ENCODE data around the gene HSPBAP1. TPM values are rescaled to one million over a fixed set of nuclear protein-coding genes. Genes with fewer than 3 reads are reported as not detected.

The HSPBAP1 gene
- total RNA-seq, 1 donor from 2014 or later = 20.6 TPM

DNA sequence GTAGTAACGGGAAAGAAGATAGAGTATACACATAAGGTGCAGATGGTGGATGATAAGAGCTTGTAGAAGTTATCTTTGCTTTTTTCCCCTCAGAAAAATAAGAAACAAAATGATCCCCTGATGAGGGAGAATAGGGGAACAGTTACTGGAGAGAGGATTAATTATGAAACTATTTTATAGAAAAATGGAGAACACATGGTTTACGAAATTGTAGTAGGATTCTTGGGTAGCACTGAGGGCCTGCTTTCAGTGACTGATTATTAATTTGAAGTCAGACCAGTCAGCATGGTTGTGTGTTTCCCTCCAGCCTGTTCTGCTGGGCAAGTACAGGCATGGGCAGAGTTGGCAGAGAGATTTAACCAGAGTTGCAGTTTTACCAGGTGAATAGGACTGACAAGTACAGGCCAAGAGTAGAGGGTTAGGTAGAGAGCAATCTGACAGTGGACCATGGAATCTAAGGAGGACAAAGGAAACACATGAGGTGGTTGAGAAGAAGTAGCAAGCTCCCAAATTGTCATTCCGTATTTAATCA, 7.1 kb upstream of the HSPBAP1 start:
- ChIA-PET POLR2A (no interaction called here), CTCF (no interaction called here)
- DNase-seq (no peak), ATAC-seq (ENCODE audit: low read depth) (no peak)
- TF ChIP-seq, protein P1, sequence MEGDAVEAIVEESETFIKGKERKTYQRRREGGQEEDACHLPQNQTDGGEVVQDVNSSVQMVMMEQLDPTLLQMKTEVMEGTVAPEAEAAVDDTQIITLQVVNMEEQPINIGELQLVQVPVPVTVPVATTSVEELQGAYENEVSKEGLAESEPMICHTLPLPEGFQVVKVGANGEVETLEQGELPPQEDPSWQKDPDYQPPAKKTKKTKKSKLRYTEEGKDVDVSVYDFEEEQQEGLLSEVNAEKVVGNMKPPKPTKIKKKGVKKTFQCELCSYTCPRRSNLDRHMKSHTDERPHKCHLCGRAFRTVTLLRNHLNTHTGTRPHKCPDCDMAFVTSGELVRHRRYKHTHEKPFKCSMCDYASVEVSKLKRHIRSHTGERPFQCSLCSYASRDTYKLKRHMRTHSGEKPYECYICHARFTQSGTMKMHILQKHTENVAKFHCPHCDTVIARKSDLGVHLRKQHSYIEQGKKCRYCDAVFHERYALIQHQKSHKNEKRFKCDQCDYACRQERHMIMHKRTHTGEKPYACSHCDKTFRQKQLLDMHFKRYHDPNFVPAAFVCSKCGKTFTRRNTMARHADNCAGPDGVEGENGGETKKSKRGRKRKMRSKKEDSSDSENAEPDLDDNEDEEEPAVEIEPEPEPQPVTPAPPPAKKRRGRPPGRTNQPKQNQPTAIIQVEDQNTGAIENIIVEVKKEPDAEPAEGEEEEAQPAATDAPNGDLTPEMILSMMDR (IDR thresholded peaks at IDR 0.05) = no peak
- peaks cover 2% of the 10 kb centered on the region for H3K36me3 Mint-ChIP-seq (ENCODE audit: low read depth)
- no peaks in the 10 kb centered on the region for H3K9me3 Mint-ChIP-seq
- H3K4me1 Mint-ChIP-seq = peaks cover 15% of the 10 kb centered on the region
- intact Hi-C loops (cut with micrococcal nuclease) = no loop called here
- no peaks in the 10 kb centered on the region for H3K27me3 Mint-ChIP-seq
- no peak overlapping the region for H3K4me3 Mint-ChIP-seq
- no peak overlapping the region for H3K27ac Mint-ChIP-seq

DNA sequence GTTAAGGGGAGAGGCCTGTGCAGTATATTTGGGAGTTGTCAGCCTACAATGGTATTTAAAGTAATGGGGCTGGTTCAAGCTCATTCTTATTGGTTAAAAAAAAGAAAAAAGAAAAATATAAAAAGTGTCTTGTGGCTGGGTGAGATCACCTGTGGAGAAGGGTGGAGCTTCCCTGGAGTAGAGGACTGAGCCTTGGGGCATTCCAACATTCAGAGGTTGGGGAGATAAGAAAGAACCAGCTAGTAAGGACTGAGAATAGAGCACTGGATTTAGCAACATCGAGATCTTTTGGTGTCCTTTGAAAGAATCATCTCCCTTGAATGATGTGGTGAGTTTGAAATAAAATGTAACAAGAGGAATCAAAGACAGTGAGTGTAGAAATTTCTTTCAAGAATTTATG, 6.4 kb upstream of the HSPBAP1 start:
- TF ChIP-seq, protein P1 (IDR thresholded peaks at IDR 0.05) = no peak
- CTCF ChIA-PET = no interaction called here
- intact Hi-C loops (cut with micrococcal nuclease) = no loop called here

GRCh38 chr3:122799322-122799721, 5.7 kb upstream of the HSPBAP1 start:
- CTCF ChIA-PET = no interaction called here
- no peaks in the 10 kb centered on the region for H3K27me3 Mint-ChIP-seq
- ATAC-seq (ENCODE audit: low read depth) (no peak), DNase-seq (no peak)
- peaks cover 19% of the 10 kb centered on the region for H3K4me1 Mint-ChIP-seq
- H3K27ac Mint-ChIP-seq = no peak overlapping the region
- H3K36me3 Mint-ChIP-seq (ENCODE audit: low read depth) = peaks cover 2% of the 10 kb centered on the region
- POLR2A ChIA-PET = interaction anchor here (0.6 kb wide), 1 partner anchor 223 kb away, joined by 4 read pairs; no protein-coding TSS in a partner anchor
- TF ChIP-seq, protein P1 (IDR thresholded peaks at IDR 0.05) = no peak
- intact Hi-C loops (cut with micrococcal nuclease) = loop anchor here (5.0 kb wide), 1 partner anchor 403 kb away; the partner anchor contains the start of gene SEC22A
- no peaks in the 10 kb centered on the region for H3K9me3 Mint-ChIP-seq
- H3K4me3 Mint-ChIP-seq = no peak overlapping the region

More for the DNA sequence above, 6.4 kb upstream of the HSPBAP1 start:
- POLR2A ChIA-PET = interaction anchor here (0.6 kb wide), 1 partner anchor 224 kb away, joined by 4 read pairs; no protein-coding TSS in a partner anchor
- Mint-ChIP-seq H3K36me3 (ENCODE audit: low read depth) (peaks cover 2% of the 10 kb centered on the region), H3K4me3 (no peak overlapping the region), H3K27me3 (no peaks in the 10 kb centered on the region), H3K27ac (no peak overlapping the region), H3K4me1 (peaks cover 19% of the 10 kb centered on the region), H3K9me3 (no peaks in the 10 kb centered on the region)
- no peak for DNase-seq
- ATAC-seq (ENCODE audit: low read depth) = no peak

DNA sequence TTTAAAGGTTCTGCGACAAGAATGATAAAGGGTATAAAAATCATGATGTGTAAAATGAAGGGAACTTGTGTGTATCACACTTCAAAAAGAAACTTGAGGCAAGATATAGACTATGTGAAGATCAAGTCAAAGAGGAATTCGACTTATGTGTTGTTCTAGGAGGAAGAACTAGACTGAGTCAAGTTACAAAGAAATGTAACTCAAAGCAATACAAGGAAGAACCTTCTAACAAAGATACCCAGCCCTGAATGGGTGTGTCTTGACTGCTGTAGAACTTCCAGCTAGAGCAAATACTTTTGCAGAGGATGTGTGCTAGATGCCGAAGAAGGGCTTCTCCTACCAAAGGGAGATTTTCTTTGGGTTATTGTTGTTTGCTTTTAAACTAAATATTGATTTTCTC, 3.7 kb upstream of the HSPBAP1 start:
- CTCF ChIA-PET = interaction anchor here (0.5 kb wide), 1 partner anchor 41 kb away, joined by 3 read pairs; no protein-coding TSS in a partner anchor
- intact Hi-C loops (cut with micrococcal nuclease) = loop anchor here (5.0 kb wide), 1 partner anchor 405 kb away; the partner anchor contains the start of gene SEC22A
- H3K4me3 Mint-ChIP-seq = no peak overlapping the region

DNA sequence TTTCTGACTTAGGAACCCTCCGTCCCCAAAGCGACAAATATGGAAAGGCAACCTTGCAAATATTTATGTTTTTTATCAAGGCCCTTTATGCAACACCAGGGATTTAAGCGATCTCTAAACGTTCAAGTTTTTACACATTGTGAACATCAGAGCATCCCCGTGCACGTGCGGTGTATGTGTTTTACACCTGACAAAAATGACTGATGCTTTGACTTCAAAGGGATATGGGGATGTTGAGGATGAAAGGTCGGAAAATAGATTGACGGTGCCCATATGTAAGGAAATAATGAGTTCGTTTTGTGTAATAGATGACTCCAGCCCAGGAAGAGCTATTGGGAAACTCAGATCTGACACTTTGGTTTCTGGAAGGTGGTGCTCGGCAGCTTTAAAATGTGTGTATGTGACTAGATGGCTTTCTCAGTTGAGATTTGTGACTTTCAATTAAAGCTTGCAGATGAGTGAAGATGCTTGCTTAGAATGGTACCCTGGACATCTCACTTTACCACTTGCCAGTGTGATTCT, 2.1 kb upstream of the HSPBAP1 start:
- ChIA-PET CTCF (interaction anchor here (0.8 kb wide), 1 partner anchor 40 kb away, joined by 3 read pairs; no protein-coding TSS in a partner anchor), POLR2A (interaction anchor here (0.6 kb wide), 1 partner anchor 410 kb away, joined by 7 read pairs; no protein-coding TSS in a partner anchor)
- H3K4me1 Mint-ChIP-seq = peaks cover 21% of the 10 kb centered on the region
- TF ChIP-seq, protein P1 (IDR thresholded peaks at IDR 0.05) = no peak
- no peak overlapping the region for H3K4me3 Mint-ChIP-seq
- ATAC-seq (ENCODE audit: low read depth) (no peak), DNase-seq (no peak)
- peaks cover 2% of the 10 kb centered on the region for H3K36me3 Mint-ChIP-seq (ENCODE audit: low read depth)
- no peaks in the 10 kb centered on the region for H3K27me3 Mint-ChIP-seq
- intact Hi-C loops (cut with micrococcal nuclease) = loop anchor here (2.0 to 5.0 kb wide), 4 partner anchors 231 to 411 kb away; partner anchors contain the start of genes DTX3L, FAM162A, PARP9 and SEC22A
- peak overlapping the region; percentile 4 for H3K27ac Mint-ChIP-seq
- no peaks in the 10 kb centered on the region for H3K9me3 Mint-ChIP-seq

More for the DNA sequence above, 3.7 kb upstream of the HSPBAP1 start:
- DNase-seq (no peak), ATAC-seq (ENCODE audit: low read depth) (no peak)
- Mint-ChIP-seq H3K36me3 (ENCODE audit: low read depth) (peaks cover 2% of the 10 kb centered on the region), H3K4me1 (peaks cover 21% of the 10 kb centered on the region), H3K27me3 (no peaks in the 10 kb centered on the region), H3K27ac (no peak overlapping the region), H3K9me3 (no peaks in the 10 kb centered on the region)
- POLR2A ChIA-PET = no interaction called here
- TF ChIP-seq, protein P1 (IDR thresholded peaks at IDR 0.05) = no peak

All from activated B cell treated with CpG ODN at 0.5 μM for 24 hours (primary cell).